HG03378 (cell line): Measurements from ENCODE around the gene EMILIN1.
"Not testable (repeated sequence)": the region's sequence is repeated elsewhere in the genome, so short reads cannot be mapped to it uniquely, and the experiment has no call there.

Source experiments
- ATAC-seq: cut with Tn5 transposase; IDR thresholded peaks from one replicate; pipeline ENCODE4 v1.9.1; 2021; ENCODE audit warnings: mild to moderate bottlenecking, moderate library complexity; ENCODE audit not compliant: unreplicated experiment

EMILIN1 gene

GRCh38 chr2:27053776-27054175, 24.6 kb upstream of the EMILIN1 start:
- ATAC-seq = no peak

- no peak for ATAC-seq
Measured at GRCh38 chr2:27054721-27055120, 23.7 kb upstream of the EMILIN1 start.

- no peak for ATAC-seq
Measured at GRCh38 chr2:27057184-27057583, 21.2 kb upstream of the EMILIN1 start.

GRCh38 chr2:27058210-27058609, 20.2 kb upstream of the EMILIN1 start:
- no peak for ATAC-seq

GRCh38 chr2:27059141-27059820, 19.1 kb upstream of the EMILIN1 start:
- ATAC-seq = no peak

- no peak for ATAC-seq
Measured at GRCh38 chr2:27060323-27060722, 18.1 kb upstream of the EMILIN1 start.

GRCh38 chr2:27065128-27065527, 13.3 kb upstream of the EMILIN1 start:
- ATAC-seq = no peak

- ATAC-seq = no peak
Measured at GRCh38 chr2:27067385-27067784, 11.0 kb upstream of the EMILIN1 start.

GRCh38 chr2:27069436-27069835, 9.0 kb upstream of the EMILIN1 start:
- no peak for ATAC-seq

- no peak for ATAC-seq
Measured at GRCh38 chr2:27069961-27070618, 8.3 kb upstream of the EMILIN1 start.

- ATAC-seq = no peak
Measured at GRCh38 chr2:27070653-27071276, 7.7 kb upstream of the EMILIN1 start.

- ATAC-seq = peak; percentile 64
Measured at GRCh38 chr2:27071277-27071989, 7.0 kb upstream of the EMILIN1 start, which contains the start of gene OST4. TSS of gene OST4 (minus strand) at chr2:27071654.

GRCh38 chr2:27071990-27072830, 6.2 kb upstream of the EMILIN1 start:
- peak; percentile 16 for ATAC-seq

- ATAC-seq = no peak
Measured at GRCh38 chr2:27072920-27073319, 5.5 kb upstream of the EMILIN1 start.

- no peak for ATAC-seq
Measured at GRCh38 chr2:27073782-27074181, 4.6 kb upstream of the EMILIN1 start.

- no peak for ATAC-seq
Measured at GRCh38 chr2:27074738-27075565, 3.5 kb upstream of the EMILIN1 start.

- ATAC-seq = not testable (repeated sequence)
Measured at GRCh38 chr2:27075566-27075871, 2.9 kb upstream of the EMILIN1 start.

GRCh38 chr2:27076323-27076722, 2.1 kb upstream of the EMILIN1 start:
- ATAC-seq = no peak

GRCh38 chr2:27077231-27077630, 1.2 kb upstream of the EMILIN1 start:
- no peak for ATAC-seq
